Measurements from ENCODE around the gene TEX28. TPM values are rescaled to one million over a fixed set of nuclear protein-coding genes. Genes with fewer than 3 reads are reported as not detected.

TEX28 gene
- total and polyA plus RNA-seq, 2 donors (not counting 1 experiment from before 2014, with no cell fraction given), result not detected

DNA sequence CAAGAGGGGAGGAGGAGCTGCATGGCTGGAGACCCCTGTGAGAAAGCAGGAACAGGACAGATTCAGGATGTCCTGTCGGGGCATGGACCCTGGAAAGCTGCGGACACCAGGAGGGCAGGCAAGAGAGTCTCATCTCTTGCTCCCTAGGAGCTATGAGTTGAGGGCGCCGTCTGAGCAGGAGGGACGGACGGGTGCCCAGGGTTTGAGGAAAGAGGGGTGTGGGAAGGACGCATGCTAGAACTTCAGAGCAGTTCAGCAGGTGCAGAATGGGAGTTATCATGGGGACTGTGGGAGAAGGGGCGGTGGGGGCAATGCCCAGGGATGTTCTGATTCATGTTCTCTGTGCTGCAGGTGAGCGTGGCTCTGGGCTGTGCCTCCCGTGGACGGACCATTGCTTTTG is 25.5 kb upstream of the TEX28 start:
- no peaks in the 10 kb centered on the region for H3K36me3 ChIP-seq (ENCODE audit: control insufficient read depth, insufficient read depth, low read length)
- no peaks in the 10 kb centered on the region for H4K20me1 ChIP-seq (ENCODE audit: control insufficient read depth, extremely low read depth, insufficient read depth, low read length)
- no peaks in the 10 kb centered on the region for H3K27me3 ChIP-seq (ENCODE audit: control insufficient read depth, insufficient read depth, low read length)
- DNase-seq (ENCODE audit: low read depth in 2 of 2), result no peak
- H2AFZ ChIP-seq (ENCODE audit: low read length), result no peak overlapping the region
- no peaks in the 10 kb centered on the region for H3K79me2 ChIP-seq (ENCODE audit: control insufficient read depth, insufficient read depth, low read length)
- no peak overlapping the region for H3K27ac ChIP-seq (ENCODE audit: insufficient read depth, low read length)
- H3K4me3 ChIP-seq (replicated peaks in 1 of 4; ENCODE audit: control extremely low read depth in 1 of 4, insufficient read depth in 1 of 4, low read depth in 3 of 4, low read length in 4 of 4), result no peak overlapping the region
- no peaks in the 10 kb centered on the region for H3K9me3 ChIP-seq (ENCODE audit: control insufficient read depth, insufficient read depth, low read depth, low read length)
- no peak overlapping the region for H3K9ac ChIP-seq (ENCODE audit: insufficient read depth, low read length)
- no peaks in the 10 kb centered on the region for H3K4me1 ChIP-seq (ENCODE audit: control insufficient read depth, extremely low read depth, insufficient read depth, low read length)
- no peak overlapping the region for H3K4me2 ChIP-seq (ENCODE audit: extremely low read depth, insufficient read depth, low read length)
- TF ChIP-seq EZH2 (IDR thresholded peaks at IDR 0.05; ENCODE audit: low read length, missing control alignments), result no peak
- TF ChIP-seq, protein P1, sequence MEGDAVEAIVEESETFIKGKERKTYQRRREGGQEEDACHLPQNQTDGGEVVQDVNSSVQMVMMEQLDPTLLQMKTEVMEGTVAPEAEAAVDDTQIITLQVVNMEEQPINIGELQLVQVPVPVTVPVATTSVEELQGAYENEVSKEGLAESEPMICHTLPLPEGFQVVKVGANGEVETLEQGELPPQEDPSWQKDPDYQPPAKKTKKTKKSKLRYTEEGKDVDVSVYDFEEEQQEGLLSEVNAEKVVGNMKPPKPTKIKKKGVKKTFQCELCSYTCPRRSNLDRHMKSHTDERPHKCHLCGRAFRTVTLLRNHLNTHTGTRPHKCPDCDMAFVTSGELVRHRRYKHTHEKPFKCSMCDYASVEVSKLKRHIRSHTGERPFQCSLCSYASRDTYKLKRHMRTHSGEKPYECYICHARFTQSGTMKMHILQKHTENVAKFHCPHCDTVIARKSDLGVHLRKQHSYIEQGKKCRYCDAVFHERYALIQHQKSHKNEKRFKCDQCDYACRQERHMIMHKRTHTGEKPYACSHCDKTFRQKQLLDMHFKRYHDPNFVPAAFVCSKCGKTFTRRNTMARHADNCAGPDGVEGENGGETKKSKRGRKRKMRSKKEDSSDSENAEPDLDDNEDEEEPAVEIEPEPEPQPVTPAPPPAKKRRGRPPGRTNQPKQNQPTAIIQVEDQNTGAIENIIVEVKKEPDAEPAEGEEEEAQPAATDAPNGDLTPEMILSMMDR (conservative IDR thresholded peaks at IDR 0.05 in 1 of 2, IDR thresholded peaks at IDR 0.05 in 1 of 2; ENCODE audit: low read depth in 1 of 2, low read length in 2 of 2), result no peak

DNA sequence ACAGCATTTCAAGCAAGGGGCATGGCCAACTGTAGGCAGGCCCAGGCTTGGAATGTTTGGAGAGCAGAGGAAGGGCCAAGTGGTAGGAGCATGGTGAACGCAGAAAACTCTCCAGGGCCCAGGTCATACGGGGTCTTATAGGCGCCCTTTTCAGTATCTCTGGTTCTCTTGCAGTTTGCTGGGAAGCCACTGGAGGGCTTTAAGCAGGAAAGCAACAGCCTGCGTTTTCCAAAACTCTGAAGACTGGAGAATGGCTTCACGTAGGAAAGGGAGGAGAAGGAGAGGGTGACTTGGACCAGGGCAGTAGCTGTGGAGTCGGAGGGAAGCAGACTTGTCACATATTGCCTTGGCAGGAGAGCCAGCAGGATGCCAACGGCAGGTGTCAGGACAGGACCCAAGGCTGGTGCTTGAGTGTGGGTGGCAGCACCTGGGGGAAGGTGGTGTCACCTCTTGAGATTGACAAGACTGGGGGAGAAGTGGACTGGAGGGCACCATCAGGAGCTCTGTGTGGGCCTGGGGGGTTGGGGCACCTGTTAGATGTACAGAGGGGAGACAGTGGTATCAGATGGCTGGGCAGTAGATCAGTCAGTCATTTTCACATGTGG is 22.6 kb upstream of the TEX28 start:
- TF ChIP-seq EZH2 (IDR thresholded peaks at IDR 0.05; ENCODE audit: low read length, missing control alignments), result no peak
- TF ChIP-seq, protein P1 (conservative IDR thresholded peaks at IDR 0.05 in 1 of 2, IDR thresholded peaks at IDR 0.05 in 1 of 2; ENCODE audit: low read depth in 1 of 2, low read length in 2 of 2), result peak; percentile 44 to 58
- Histone ChIP-seq H3K9ac (ENCODE audit: insufficient read depth, low read length) (no peak overlapping the region), H4K20me1 (ENCODE audit: control insufficient read depth, extremely low read depth, insufficient read depth, low read length) (no peaks in the 10 kb centered on the region), H3K27ac (ENCODE audit: insufficient read depth, low read length) (no peak overlapping the region), H3K27me3 (ENCODE audit: control insufficient read depth, insufficient read depth, low read length) (no peaks in the 10 kb centered on the region), H3K79me2 (ENCODE audit: control insufficient read depth, insufficient read depth, low read length) (no peaks in the 10 kb centered on the region), H2AFZ (ENCODE audit: low read length) (no peak overlapping the region), H3K4me3 (replicated peaks in 1 of 4; ENCODE audit: control extremely low read depth in 1 of 4, insufficient read depth in 1 of 4, low read depth in 3 of 4, low read length in 4 of 4) (no peak overlapping the region), H3K9me3 (ENCODE audit: control insufficient read depth, insufficient read depth, low read depth, low read length) (no peaks in the 10 kb centered on the region), H3K36me3 (ENCODE audit: control insufficient read depth, insufficient read depth, low read length) (no peaks in the 10 kb centered on the region), H3K4me2 (ENCODE audit: extremely low read depth, insufficient read depth, low read length) (no peak overlapping the region), H3K4me1 (ENCODE audit: control insufficient read depth, extremely low read depth, insufficient read depth, low read length) (no peaks in the 10 kb centered on the region)
- DNase-seq (ENCODE audit: low read depth in 2 of 2), result peak in 1 of 2 donors; percentile 29

DNA sequence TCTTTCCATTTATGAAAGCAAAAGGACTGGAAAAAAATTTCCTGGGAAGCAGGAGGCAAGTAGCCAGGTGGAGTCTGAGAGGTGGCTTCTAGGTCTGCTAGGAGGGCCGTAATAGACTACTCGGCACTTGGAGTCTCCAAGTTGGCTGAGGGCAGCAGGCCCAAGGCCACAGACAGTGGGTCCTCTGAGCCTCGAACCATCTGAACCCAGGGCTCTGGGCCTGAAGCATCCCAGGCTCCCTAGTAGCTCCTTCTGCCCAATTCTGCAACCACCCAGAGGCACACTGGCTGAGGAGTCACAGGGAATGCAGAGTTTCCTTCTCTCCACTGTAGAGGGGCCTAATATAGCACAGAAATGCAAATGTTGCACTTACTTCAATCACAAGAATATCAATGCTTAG is 20.5 kb upstream of the TEX28 start:
- H4K20me1 ChIP-seq (ENCODE audit: control insufficient read depth, extremely low read depth, insufficient read depth, low read length), result no peaks in the 10 kb centered on the region
- H3K79me2 ChIP-seq (ENCODE audit: control insufficient read depth, insufficient read depth, low read length), result no peaks in the 10 kb centered on the region
- no peaks in the 10 kb centered on the region for H3K36me3 ChIP-seq (ENCODE audit: control insufficient read depth, insufficient read depth, low read length)
- no peak for DNase-seq (ENCODE audit: low read depth in 2 of 2)
- no peaks in the 10 kb centered on the region for H3K9me3 ChIP-seq (ENCODE audit: control insufficient read depth, insufficient read depth, low read depth, low read length)
- H3K27ac ChIP-seq (ENCODE audit: insufficient read depth, low read length), result no peak overlapping the region
- H3K27me3 ChIP-seq (ENCODE audit: control insufficient read depth, insufficient read depth, low read length), result no peaks in the 10 kb centered on the region
- H3K9ac ChIP-seq (ENCODE audit: insufficient read depth, low read length), result no peak overlapping the region
- H2AFZ ChIP-seq (ENCODE audit: low read length), result no peak overlapping the region
- TF ChIP-seq, protein P1 (conservative IDR thresholded peaks at IDR 0.05 in 1 of 2, IDR thresholded peaks at IDR 0.05 in 1 of 2; ENCODE audit: low read depth in 1 of 2, low read length in 2 of 2), result no peak
- no peak for TF ChIP-seq EZH2 (IDR thresholded peaks at IDR 0.05; ENCODE audit: low read length, missing control alignments)
- no peak overlapping the region for H3K4me2 ChIP-seq (ENCODE audit: extremely low read depth, insufficient read depth, low read length)
- no peaks in the 10 kb centered on the region for H3K4me1 ChIP-seq (ENCODE audit: control insufficient read depth, extremely low read depth, insufficient read depth, low read length)
- H3K4me3 ChIP-seq (replicated peaks in 1 of 4; ENCODE audit: control extremely low read depth in 1 of 4, insufficient read depth in 1 of 4, low read depth in 3 of 4, low read length in 4 of 4), result no peak overlapping the region
